OCI-LY1 (cell line): Measurements from ENCODE around the gene MAGI1.

Experiments used
- CTCF ChIP-seq: fragments of 200-600 bp; sonication (generic), shearing (Covaris generic); IDR thresholded peaks from 2 replicates; pipeline ENCODE4 v1.5.1; 2017; ENCODE audit warnings: mild to moderate bottlenecking, antibody characterized with exemption, low read length, moderate library complexity, mixed read lengths
- EZH2 ChIP-seq: fragments of 200-600 bp; sonication (generic), shearing (Covaris generic); IDR thresholded peaks from 2 replicates; pipeline ENCODE4 v1.8.0; 2017; ENCODE audit warnings: borderline replicate concordance, mixed run types, mild to moderate bottlenecking, antibody characterized with exemption, low read length, moderate library complexity, mixed read lengths

- TF ChIP-seq CTCF: no peak
- no peak for TF ChIP-seq EZH2
Measured at GRCh38 chr3:65951836-65952505, 86.7 kb downstream of the MAGI1 start.
